ENCODE data around the gene RALA. TPM values are rescaled to one million over a fixed set of nuclear protein-coding genes. Genes with fewer than 3 reads are reported as not detected.

The RALA gene
- polyA plus RNA-seq, 1 donor (not counting 4 experiments of a cell fraction or from before 2014, with no cell fraction given) = 64.6 TPM

DNA sequence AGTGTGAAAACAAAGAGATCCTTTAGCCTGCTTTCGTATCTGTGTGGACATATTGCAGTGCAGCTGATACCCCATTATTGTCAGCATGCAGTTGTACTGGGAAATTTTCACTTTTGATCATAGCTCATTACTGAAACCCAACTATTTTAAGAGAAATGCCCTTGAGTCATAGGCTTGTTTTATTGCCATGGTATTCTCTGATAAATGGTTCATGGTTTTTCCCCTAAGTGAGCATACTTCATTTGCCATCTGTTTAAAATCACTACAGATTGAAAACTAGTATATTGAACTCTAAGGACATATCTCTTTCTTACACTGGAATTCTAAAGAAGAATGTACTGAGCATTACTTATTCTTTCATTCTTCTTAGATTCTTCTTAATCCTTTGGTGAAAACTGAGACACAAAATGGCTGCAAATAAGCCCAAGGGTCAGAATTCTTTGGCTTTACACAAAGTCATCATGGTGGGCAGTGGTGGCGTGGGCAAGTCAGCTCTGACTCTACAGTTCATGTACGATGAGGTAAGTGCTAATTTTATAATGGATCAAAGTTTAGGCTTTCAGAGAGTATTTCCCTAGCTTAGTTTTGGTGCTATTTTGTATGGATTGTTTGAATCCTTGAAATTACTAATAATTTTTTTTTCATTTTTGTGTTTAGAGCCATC is 63.0 kb downstream of the RALA start:
- peaks cover 7 to 19% of the 10 kb centered on the region in 2 experiments for H3K36me3 ChIP-seq (ENCODE audit: control insufficient read depth in 2 of 2, extremely low read depth in 1 of 2, insufficient read depth in 2 of 2, low read length in 2 of 2)
- FAIRE-seq = no peak
- no peak overlapping the region for H3K4me3 ChIP-seq (ENCODE audit: control insufficient read depth in 2 of 3, extremely low read depth in 1 of 3, insufficient read depth in 2 of 3, low read depth in 1 of 3, low read length in 3 of 3)
- H3K79me2 ChIP-seq (ENCODE audit: control insufficient read depth, insufficient read depth, low read length) = peaks cover 51% of the 10 kb centered on the region
- TF ChIP-seq EZH2 (IDR thresholded peaks at IDR 0.05; ENCODE audit: low read length) = no peak
- TF ChIP-seq, protein P1, sequence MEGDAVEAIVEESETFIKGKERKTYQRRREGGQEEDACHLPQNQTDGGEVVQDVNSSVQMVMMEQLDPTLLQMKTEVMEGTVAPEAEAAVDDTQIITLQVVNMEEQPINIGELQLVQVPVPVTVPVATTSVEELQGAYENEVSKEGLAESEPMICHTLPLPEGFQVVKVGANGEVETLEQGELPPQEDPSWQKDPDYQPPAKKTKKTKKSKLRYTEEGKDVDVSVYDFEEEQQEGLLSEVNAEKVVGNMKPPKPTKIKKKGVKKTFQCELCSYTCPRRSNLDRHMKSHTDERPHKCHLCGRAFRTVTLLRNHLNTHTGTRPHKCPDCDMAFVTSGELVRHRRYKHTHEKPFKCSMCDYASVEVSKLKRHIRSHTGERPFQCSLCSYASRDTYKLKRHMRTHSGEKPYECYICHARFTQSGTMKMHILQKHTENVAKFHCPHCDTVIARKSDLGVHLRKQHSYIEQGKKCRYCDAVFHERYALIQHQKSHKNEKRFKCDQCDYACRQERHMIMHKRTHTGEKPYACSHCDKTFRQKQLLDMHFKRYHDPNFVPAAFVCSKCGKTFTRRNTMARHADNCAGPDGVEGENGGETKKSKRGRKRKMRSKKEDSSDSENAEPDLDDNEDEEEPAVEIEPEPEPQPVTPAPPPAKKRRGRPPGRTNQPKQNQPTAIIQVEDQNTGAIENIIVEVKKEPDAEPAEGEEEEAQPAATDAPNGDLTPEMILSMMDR (optimal IDR thresholded peaks at IDR 0.05 in 1 of 3, IDR thresholded peaks at IDR 0.05 in 1 of 3, conservative IDR thresholded peaks at IDR 0.05 in 1 of 3; ENCODE audit: extremely low read depth in 1 of 3, insufficient read depth in 2 of 3, low read length in 3 of 3) = no peak
- H4K20me1 ChIP-seq (ENCODE audit: control insufficient read depth, extremely low read depth, insufficient read depth, low read length) = no peaks in the 10 kb centered on the region
- DNase-seq (ENCODE audit: low read depth, low spot score) = no peak
- H3K9me1 ChIP-seq (ENCODE audit: control insufficient read depth, extremely low read depth, insufficient read depth, low read length) = no peaks in the 10 kb centered on the region
- H3K27me3 ChIP-seq (ENCODE audit: control insufficient read depth, extremely low read depth, insufficient read depth, low read length) = no peaks in the 10 kb centered on the region
- H3K4me1 ChIP-seq (ENCODE audit: control insufficient read depth, extremely low read depth, insufficient read depth, low read length) = peaks cover 15% of the 10 kb centered on the region
- no peak overlapping the region for H3K4me2 ChIP-seq (ENCODE audit: control insufficient read depth, extremely low read depth, insufficient read depth, low read depth, low read length)
- dilution Hi-C loops (cut with MboI; ENCODE audit: extremely low pct_ligation_motif_present, low sequenced_read_pairs) = no loop called here
- no peak overlapping the region for H2AFZ ChIP-seq (ENCODE audit: control insufficient read depth, low read length)
- H3K9ac ChIP-seq (ENCODE audit: control insufficient read depth, extremely low read depth, insufficient read depth, low read length) = no peak overlapping the region
- H3K9me3 ChIP-seq (ENCODE audit: control insufficient read depth, low read depth, low read length) = no peaks in the 10 kb centered on the region
- no peak overlapping the region for H3K27ac ChIP-seq (ENCODE audit: control insufficient read depth, insufficient read depth, low read length)

DNA sequence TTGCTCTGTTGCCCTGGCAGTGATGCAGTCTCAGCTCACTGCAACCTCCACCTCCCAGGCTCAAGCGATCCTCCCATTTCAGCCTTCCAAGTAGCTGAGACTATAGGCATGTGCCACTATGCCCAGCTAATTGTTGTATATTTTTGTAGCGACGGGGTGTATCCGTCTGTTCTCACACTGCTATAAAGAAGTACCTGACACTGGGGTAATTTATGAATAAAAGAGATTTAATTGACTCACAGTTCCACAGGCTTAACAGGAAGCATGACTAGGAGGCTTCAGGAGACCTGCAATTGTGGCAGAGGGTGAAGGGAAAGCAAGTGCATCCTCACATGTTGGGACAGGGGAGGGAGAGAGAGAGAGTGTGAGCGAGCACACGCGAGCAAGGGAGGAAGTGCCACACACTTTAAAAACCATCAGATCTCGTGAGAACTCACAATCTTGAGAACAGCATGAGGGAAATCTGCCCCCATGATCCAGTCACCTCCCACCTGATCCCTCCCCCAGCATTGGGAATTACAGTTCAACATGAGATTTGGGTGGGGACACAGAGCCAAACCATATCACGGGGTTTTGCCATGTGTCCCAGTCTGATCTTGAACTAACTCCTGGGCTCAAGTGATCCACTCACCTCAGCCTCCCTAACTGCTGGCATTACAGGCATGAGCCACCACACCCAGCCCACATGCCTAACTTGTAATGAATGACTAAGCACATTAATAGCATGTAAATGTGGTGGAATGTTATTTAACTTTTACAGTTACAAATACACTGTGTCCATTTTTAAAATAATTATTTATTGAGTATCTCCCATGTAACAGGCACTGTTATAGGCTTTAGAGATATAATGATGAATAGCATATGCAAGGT is 65.5 kb downstream of the RALA start:
- Histone ChIP-seq H3K4me2 (ENCODE audit: control insufficient read depth, extremely low read depth, insufficient read depth, low read depth, low read length) (peak overlapping the region; percentile 35), H4K20me1 (ENCODE audit: control insufficient read depth, extremely low read depth, insufficient read depth, low read length) (no peaks in the 10 kb centered on the region), H3K27me3 (ENCODE audit: control insufficient read depth, extremely low read depth, insufficient read depth, low read length) (no peaks in the 10 kb centered on the region), H3K79me2 (ENCODE audit: control insufficient read depth, insufficient read depth, low read length) (peaks cover 28% of the 10 kb centered on the region), H3K9me3 (ENCODE audit: control insufficient read depth, low read depth, low read length) (no peaks in the 10 kb centered on the region), H3K9me1 (ENCODE audit: control insufficient read depth, extremely low read depth, insufficient read depth, low read length) (no peaks in the 10 kb centered on the region), H3K9ac (ENCODE audit: control insufficient read depth, extremely low read depth, insufficient read depth, low read length) (peak overlapping the region; percentile 56), H3K36me3 (ENCODE audit: control insufficient read depth in 2 of 2, extremely low read depth in 1 of 2, insufficient read depth in 2 of 2, low read length in 2 of 2) (peaks cover 9 to 19% of the 10 kb centered on the region in 2 experiments), H3K4me1 (ENCODE audit: control insufficient read depth, extremely low read depth, insufficient read depth, low read length) (peaks cover 15% of the 10 kb centered on the region), H3K4me3 (ENCODE audit: control insufficient read depth in 2 of 3, extremely low read depth in 1 of 3, insufficient read depth in 2 of 3, low read depth in 1 of 3, low read length in 3 of 3) (no peak overlapping the region), H3K27ac (ENCODE audit: control insufficient read depth, insufficient read depth, low read length) (peak overlapping the region; percentile 82), H2AFZ (ENCODE audit: control insufficient read depth, low read length) (peak overlapping the region; percentile 41)
- TF ChIP-seq EZH2 (IDR thresholded peaks at IDR 0.05; ENCODE audit: low read length) = no peak
- TF ChIP-seq, protein P1 (optimal IDR thresholded peaks at IDR 0.05 in 1 of 3, IDR thresholded peaks at IDR 0.05 in 1 of 3, conservative IDR thresholded peaks at IDR 0.05 in 1 of 3; ENCODE audit: extremely low read depth in 1 of 3, insufficient read depth in 2 of 3, low read length in 3 of 3) = no peak
- FAIRE-seq (peak; percentile 91), DNase-seq (ENCODE audit: low read depth, low spot score) (peak; percentile 62)
- dilution Hi-C loops (cut with MboI; ENCODE audit: extremely low pct_ligation_motif_present, low sequenced_read_pairs) = no loop called here
